Limb (tissue), 2 donors: ENCODE results near the gene CABP4.
"Not testable (repeated sequence)": the region's sequence is repeated elsewhere in the genome, so short reads cannot be mapped to it uniquely, and the experiment has no call there.

Source experiments
- DNase-seq, 2 donors: peaks; one replicate each; pipeline ENCODE4 v3.0.0-alpha.2; 2016; ENCODE audit errors: extremely low spot score in 2 of 2

CABP4 gene

DNA sequence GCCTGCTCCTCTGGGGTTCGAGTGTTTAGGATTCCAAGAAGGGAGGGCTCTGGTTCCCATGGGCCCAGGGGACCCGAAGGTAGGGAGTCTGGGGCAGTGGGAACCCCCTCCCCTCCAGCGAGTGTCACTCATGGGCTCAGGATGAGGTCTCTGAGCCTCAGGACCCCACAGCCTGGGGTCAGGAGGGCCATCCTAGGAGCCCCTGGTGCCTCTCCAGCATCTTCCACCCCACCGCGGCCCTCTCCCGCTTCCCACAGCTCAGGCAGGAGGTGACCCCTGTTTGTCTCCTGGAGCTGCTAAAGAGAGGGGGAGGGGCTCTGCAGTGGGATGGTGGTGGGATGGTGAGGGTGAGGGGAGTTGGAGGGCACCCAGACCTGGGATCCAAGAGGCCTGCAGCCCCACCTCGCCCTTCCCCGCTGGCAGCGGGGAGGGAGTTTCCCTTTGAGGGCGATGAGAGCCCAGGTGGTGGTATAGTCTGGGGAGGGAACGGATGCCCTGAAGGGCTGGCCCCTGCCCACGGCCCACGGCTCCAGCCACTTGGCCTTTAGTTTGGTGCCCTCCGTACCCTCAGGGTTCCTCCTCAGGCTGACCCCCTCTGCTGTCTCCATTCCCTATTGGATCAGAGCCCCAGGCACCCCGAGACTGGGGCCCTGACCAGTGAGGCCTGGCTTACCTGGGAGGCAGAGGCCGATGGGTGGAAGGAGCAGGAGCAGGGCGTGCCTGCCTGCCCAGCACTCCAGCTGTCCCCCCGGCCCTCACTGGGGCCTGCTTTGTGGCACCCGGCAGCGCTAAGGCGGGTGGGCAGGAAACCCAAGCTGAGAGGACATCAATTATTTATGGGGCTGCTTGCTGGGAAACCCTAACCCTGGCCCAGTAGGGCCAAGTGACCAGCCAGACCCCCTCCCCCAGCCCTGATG lies 1.1 kb upstream of the CABP4 start:
- DNase-seq = no peak

DNA sequence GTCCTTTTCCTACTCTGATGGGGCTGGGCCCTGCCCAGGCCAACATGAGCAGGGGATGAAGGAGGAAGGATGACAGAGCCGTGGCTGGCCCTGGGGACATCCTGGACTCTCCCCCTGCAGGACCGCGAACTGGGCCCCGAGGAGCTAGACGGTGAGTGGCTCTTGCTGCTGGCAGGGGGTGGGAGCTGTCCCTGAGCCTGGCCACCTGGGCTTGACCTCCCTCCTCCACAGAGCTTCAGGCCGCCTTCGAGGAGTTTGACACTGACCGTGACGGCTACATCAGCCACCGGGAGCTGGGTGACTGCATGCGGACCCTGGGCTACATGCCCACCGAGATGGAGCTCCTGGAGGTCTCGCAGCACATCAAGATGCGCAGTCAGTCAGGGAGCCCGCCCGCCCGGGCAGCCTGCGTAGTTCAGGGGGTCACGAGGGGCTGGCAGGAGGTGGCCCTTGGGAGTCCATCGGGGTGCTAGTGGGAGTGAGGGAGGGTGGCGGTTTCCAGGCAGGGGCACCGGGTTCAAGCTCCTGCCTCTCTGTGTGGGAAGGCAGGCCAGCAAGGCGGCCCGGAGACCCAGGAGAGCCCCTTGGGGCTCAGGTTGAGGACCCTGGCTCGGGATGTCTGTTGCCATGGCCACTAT lies 1.0 kb downstream of the CABP4 start:
- DNase-seq = no peak

DNA sequence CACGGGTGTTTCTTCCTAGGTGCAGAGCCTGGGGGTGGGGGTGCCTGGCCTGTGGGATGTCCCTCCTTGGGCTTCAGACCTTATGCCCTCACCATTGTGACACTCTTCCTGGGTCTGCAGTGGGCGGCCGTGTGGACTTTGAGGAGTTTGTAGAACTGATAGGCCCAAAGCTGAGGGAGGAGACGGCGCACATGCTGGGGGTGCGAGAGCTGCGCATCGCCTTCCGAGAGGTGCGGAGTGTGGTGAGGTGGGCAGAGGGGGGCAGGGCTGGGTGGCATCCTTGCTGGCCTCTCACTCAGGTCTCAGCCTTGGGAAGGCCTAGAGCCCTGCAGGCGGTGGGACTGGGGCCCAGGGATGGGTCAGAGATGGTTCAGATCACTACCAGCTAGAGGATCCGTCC lies 2.3 kb downstream of the CABP4 start:
- no peak for DNase-seq

GRCh38 chr11:67458266-67458665 lies 3.1 kb downstream of the CABP4 start:
- no peak for DNase-seq

- no peak for DNase-seq
Measured at GRCh38 chr11:67463186-67463585, 8.0 kb downstream of the CABP4 start.

DNA sequence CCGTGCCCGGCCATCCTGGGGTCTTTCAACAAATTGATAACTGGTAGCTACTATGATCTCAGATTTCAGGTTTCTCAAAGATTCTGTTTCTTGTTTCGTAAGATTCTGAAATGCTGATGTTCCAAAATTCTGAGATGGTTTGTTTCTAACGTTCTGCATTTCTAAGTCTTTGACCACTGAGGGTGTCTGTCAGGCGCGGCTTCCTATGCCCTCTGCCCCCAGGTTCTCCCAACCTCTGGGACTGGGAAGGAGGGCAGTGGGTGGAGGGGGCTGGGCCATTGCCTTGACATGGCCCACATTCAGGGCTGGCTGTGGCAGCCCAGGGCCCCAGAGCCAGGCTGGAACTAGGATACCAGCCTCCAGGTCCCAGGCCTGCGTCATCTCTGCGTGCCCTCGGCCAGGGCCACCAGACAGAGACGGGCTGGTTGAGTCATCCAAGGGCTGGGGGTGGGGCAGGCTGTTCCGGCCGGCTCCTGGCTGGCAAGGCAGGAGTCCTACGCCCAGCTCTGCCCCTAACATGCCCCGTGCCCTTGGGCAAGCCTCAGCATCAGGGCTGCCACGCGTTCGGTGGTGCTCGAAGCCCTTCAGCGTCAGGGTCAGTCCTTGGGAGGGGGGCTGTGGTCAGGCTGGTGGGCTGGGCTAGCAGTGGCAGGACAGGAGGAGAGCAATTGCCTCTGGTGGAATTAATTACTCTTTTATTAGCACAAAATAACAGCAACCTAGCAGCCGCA lies 8.7 kb downstream of the CABP4 start:
- DNase-seq = no peak

DNA sequence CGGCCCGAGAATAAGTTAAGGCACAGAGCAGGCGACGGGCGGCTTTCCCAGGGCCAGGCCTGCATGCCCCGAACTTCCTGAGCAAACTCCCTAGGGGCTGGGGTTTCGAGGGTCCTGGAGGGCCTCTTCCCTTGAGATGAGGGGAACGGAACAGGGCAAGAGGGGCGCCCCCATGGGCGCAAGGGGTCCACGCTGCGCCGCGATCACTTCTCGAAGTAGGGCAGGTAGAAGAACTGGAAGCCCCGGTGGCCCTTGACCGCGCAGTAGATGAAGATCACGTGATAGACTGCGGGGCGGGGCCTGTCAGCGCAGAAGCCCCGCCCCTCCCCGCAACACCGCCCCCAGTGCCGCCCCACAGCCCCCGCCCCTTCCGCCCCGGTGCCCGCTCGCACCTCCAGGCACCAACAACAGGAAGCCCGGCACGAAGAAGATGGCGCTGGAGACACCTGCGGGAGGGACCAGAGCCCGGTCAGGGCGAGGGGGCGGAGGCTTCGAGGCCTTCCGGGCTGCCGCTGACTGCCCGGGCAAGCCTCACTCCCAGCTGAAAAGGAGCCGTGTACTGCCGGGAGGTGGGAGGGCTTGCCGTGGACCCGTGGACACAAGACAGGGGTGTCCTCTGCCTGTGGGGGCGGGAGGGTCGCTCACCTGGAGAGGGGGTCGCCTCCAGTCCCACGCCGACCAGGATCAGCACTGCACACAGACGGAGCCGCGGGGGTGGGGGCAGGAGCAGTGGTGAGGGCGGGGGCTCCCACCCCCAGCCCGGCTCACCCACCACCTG lies 9.4 kb downstream of the CABP4 start:
- peak; percentile 64 to 90 for DNase-seq

DNA sequence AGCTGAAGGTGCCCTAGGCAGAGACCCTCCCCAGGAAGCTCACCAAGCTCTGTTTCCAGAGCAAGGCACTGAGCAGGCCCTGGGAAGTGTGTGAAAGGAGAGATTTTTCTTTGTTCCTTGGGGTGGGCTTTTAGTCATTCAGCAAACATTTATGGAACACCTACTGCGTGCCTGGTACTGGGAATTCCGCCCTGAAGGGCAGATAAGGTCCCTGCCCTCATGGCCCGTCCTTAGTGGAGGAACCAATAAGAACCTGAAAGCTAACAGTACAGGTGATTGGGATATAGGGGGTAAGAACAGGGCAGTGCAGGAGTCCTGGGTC lies 10.0 kb downstream of the CABP4 start:
- DNase-seq = no peak

DNA sequence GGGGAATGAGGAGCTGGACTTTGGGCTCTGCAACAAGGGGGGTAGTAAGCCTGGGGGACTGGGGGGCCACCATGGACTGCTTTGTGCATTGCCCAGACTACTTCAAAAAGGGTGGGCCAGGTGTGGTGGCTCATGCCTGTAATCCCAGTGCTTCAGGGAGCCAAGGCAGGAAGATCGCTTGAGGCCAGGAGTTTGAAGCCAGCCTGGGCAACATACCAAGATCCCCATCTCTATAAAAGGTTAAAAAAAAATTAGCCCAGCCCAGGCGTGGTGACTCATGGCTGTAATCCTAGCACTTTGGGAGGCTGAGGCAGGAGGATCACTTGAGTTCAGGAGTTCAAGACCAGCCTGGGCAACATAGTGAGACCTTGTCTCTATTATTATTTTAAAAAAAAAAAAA lies 10.4 kb downstream of the CABP4 start:
- DNase-seq = not testable (repeated sequence)

DNA sequence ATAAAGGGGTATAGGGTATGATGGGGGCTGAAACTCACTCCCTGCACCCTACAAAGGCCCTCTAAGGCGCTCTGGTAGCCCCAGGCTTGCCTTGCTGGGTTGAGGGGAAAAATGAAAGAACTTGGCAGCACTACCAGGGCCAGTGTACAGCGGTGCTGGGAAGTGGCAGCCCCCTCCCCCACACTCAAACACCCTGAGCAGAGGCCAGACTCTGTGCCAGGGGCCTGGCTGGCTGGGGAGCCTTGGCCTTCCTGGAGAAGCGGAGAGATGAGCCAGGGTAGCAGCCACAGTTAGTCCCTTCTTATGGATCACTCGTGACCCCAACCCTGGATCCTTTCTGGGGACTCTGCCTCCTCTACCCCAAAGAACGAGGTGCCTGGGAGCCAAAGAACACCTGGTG lies 11.2 kb downstream of the CABP4 start:
- DNase-seq = no peak

DNA sequence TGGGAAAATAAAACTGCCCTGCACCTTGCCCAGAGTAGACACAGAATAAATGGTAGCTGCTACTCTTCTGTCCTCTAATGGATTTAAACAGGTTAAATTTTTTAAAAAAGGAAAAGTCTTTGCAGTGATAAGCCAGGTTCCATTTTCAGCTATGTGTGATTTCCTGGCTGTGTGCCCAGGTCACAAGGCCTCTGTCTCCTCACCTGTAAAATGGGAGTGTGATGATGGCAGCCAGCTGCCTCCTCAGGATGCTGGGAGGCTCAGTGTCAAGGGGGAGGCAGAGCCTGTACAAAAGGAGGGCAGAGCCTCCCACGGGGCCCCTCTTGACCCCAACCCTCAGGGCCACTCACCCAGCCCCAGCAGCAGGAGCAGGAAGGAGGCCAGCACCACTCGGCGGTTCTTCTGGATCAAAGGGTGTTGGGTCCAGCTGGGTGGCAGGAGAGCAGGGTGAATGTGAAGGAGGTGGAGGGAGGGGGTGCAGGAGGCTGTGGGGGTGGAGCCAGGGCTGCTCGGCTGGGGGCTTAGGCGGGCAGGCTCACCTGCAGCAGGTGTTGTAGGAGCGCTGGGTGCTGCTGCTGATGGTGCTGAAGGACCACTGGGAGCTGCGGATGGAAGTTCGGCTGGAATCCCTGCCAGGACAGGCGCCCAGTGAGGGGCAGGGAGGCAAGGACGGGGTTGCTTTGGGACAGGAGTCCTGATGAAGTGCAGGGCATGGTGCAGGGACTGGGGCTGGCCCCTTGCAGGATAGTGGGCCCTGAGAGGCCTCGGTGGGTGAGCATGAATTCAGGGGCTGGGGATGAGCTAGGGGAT lies 12.0 kb downstream of the CABP4 start:
- no peak for DNase-seq

- no peak for DNase-seq
Measured at GRCh38 chr11:67468056-67468455, 12.9 kb downstream of the CABP4 start.

- no peak for DNase-seq
Measured at GRCh38 chr11:67468456-67468758, 13.3 kb downstream of the CABP4 start.

DNA sequence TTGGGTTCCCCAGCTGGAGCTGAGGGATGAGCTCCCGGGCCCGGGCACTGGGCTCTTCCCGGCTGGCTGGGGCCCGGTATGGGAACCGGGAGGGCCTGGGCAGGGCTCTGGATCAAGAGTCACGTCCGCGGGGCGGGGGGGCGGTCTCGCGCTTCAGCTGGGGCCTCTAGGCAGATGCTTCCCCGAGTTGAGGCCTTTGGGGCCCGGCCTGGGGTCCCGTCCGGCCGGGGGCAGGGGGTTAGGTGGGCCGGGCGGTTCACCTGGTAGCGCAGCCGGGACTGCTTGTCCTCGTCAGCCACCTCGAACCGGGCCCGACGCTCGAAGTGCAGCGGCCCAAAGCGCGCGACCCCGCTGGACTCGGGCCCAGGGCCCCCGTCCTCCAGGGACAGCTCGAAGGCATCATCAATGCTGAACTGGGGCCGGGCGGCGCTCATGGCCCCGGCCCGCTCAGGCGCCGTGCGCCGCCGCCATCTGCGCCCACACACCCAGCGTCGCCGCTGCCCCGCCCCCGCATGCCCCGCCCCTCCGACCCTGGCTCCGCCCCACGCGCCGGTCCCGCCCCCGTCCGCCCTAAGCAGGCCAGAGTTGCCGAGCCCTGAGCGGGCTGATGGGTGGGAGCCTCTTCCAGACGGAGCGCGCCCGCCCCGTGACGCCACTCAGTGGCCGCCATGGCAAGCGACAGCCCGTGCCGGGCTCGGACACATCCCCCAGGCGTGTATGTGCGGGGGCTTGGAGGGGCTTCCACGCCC lies 13.8 kb downstream of the CABP4 start, which contains the start of gene TMEM134:
TSS of gene TMEM134 (minus strand) at position 493 of the 749 bp plus-strand sequence. CDS start at position 434, 59 bp downstream.
- DNase-seq = peak; percentile 92 to 97

- DNase-seq = no peak
Measured at GRCh38 chr11:67469508-67469811, 14.3 kb downstream of the CABP4 start.

GRCh38 chr11:67470337-67471002 lies 15.3 kb downstream of the CABP4 start:
- DNase-seq = no peak

DNA sequence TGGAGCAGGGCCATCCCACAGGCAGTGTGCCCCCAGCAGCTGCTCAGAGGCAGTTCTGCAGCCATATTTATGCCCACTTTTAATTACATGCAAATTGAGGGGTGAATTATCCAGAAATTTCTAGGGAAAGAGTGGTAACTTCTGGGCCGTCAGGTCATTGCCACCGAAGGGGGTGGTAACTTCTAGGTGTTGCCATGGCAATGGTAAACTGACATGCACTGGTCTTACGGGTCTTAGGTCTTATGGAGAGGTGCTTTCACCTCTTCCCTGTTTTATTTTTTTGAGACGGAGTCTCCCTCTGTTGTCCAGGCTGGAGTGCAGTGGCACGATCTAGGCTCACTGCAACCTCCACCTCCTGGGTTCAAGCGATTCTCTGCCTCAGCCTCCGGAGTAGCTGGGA lies 17.7 kb downstream of the CABP4 start:
- DNase-seq = no peak

DNA sequence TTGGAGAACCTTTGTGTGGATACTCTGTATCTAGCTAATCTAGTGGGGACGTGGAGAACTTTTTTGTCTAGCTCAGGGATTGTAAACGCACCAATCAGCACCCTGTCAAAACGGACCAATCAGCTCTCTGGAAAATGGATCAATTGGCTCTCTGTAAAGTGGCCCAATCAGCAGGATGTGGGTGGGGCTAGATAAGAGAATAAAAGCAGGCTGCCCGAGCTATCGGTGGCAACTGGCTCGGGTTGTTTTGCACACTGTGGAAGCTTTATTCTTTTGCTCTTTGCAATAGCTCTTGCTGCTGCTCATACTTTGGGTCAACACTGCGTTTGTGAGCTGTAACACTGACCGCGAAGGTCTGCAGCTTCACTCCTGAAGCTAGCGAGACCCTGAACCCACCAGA lies 21.5 kb downstream of the CABP4 start:
- not testable (repeated sequence) for DNase-seq

DNA sequence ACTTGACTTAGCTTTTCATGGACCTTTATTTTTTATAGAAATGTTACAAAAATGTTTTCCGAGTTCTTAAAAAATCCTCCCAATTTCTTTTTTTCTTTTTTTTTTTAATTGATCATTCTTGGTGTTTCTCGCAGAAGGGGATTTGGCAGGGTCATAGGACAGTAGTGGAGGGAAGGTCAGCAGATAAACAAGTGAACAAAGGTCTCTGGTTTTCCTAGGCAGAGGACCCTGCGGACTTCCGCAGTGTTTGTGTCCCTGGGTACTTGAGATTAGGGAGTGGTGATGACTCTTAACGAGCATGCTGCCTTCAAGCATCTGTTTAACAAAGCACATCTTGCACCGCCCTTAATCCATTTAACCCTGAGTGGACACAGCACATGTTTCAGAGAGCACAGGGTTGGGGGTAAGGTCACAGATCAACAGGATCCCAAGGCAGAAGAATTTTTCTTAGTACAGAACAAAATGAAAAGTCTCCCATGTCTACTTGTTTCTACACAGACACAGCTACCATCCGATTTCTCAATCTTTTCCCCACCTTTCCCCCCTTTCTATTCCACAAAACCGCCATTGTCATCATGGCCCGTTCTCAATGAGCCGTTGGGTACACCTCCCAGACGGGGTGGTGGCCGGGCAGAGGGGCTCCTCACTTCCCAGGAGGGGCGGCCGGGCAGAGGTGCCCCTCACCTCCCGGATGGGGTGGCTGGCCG lies 22.3 kb downstream of the CABP4 start:
- DNase-seq = not testable (repeated sequence)
